BLaER1 treated with 17β-estradiol and CSF1 and Interleukin-3, amounts not matched to agents 10 nM and 100 nM (cell line): ENCODE measurements around the gene TRIM14.
"Not testable (repeated sequence)": the region's sequence is repeated elsewhere in the genome, so short reads cannot be mapped to it uniquely, and the experiment has no call there.

ENCODE experiments used
- H3K27ac ChIP-seq, 11 experiments: shearing (Covaris generic); formaldehyde crosslinking; 2 replicates each; pipeline ENCODE4 v1.8.1; 2022
- H3K27me3 ChIP-seq, 11 experiments: shearing (Covaris generic); formaldehyde crosslinking; 2 replicates each; pipeline ENCODE4 v1.8.1; 2022
- H3K36me3 ChIP-seq, 11 experiments: shearing (Covaris generic); formaldehyde crosslinking; 2 replicates each; pipeline ENCODE4 v1.8.1; 2022
- H3K4me1 ChIP-seq, 10 experiments: shearing (Covaris generic); formaldehyde crosslinking; 2 replicates each; pipeline ENCODE4 v1.8.1; 2022
- H3K4me2 ChIP-seq, 11 experiments: shearing (Covaris generic); formaldehyde crosslinking; 2 replicates each; pipeline ENCODE4 v1.8.1; 2022
- H3K4me3 ChIP-seq, 10 experiments: shearing (Covaris generic); formaldehyde crosslinking; 2 replicates each; pipeline ENCODE4 v1.8.1; 2022
- H3K9ac ChIP-seq, 11 experiments: shearing (Covaris generic); formaldehyde crosslinking; 2 replicates each; pipeline ENCODE4 v1.8.1; 2022
- H3K9me3 ChIP-seq, 11 experiments: shearing (Covaris generic); formaldehyde crosslinking; replicated peaks in 1 of 11; 2 replicates each; pipeline ENCODE4 v1.8.1; 2022
- H4K20me1 ChIP-seq, 11 experiments: shearing (Covaris generic); formaldehyde crosslinking; 2 replicates each; pipeline ENCODE4 v1.8.1; 2022
- Cebpa-rat ChIP-seq, 11 experiments: shearing (Covaris generic); IDR thresholded peaks; 2 replicates each; pipeline ENCODE4 v1.8.1; 2022

Gene TRIM14

GRCh38 chr9:98132806-98133631 lies 14.0 kb upstream of the TRIM14 start:
- H3K9me3 ChIP-seq = no peaks in the 10 kb centered on the region
- H3K27ac ChIP-seq = peak overlapping the region in 1 of 11 experiments; percentile 6; a peak in 1 of 22 replicates
- H3K36me3 ChIP-seq = no peaks in the 10 kb centered on the region; a peak in 1 of 22 replicates
- H3K27me3 ChIP-seq = no peaks in the 10 kb centered on the region
- no peak overlapping the region for H3K9ac ChIP-seq
- H4K20me1 ChIP-seq = no peaks in the 10 kb centered on the region; a peak in 1 of 22 replicates
- no peak for TF ChIP-seq Cebpa-rat (IDR thresholded peaks at IDR 0.05)
- H3K4me2 ChIP-seq = peak overlapping the region in 8 of 11 experiments; percentile 28 to 62 (median 44); a peak in 12 of 22 replicates
- H3K4me1 ChIP-seq = peaks cover 19 to 63% (median 47%) of the 10 kb centered on the region in 10 experiments
- H3K4me3 ChIP-seq = no peak overlapping the region

GRCh38 chr9:98132158-98132557 lies 13.1 kb upstream of the TRIM14 start:
- Histone ChIP-seq H3K4me3 (no peak overlapping the region), H3K27me3 (no peaks in the 10 kb centered on the region), H3K36me3 (no peaks in the 10 kb centered on the region; a peak in 1 of 22 replicates), H3K9ac (no peak overlapping the region), H4K20me1 (no peaks in the 10 kb centered on the region; a peak in 1 of 22 replicates), H3K9me3 (no peaks in the 10 kb centered on the region), H3K27ac (no peak overlapping the region), H3K4me2 (peak overlapping the region in 4 of 11 experiments; percentile 1 to 62 (median 12); a peak in 2 of 22 replicates), H3K4me1 (peaks cover 28 to 64% (median 50%) of the 10 kb centered on the region in 10 experiments)
- TF ChIP-seq Cebpa-rat (IDR thresholded peaks at IDR 0.05) = no peak

DNA sequence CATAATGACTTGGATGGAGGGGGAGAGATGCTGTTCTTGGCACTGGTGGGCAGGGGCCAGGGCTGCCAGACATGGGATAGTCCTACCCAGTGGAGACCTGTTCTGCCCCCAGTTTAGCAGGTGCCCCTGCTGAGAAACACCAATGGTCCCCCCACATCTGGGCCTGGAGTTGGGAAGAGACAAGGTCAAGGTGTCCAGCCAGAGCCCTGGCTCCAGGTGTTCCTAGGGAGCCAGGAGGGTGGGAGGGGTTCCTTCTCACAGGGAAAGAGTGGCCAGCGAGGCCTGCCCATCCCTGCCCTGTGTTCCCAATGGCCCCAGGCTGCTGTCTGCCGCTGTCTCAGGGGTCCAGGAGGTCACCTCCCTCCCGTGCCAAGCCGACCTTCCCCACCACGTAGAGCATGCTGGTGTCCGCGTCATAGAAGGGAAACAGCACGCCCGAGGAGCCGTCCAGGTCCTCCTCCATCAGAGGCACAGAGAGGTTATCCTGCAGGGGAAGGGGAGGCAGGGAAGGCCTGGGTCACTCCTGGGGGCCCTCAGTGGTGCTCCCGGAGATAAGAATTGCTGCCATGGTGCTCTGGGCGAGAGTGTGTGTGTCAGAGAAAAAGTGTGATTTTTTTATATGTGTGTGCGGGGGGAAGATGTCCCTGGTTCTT lies 11.7 kb upstream of the TRIM14 start:
- Histone ChIP-seq H3K27ac (0 out of 22 replicates have a peak overlapping the region, but pooled peaks of 1 of the 11 experiments have one; percentile 72), H3K27me3 (no peaks in the 10 kb centered on the region), H3K4me1 (peaks cover 30 to 64% (median 53%) of the 10 kb centered on the region in 10 experiments), H3K9ac (no peak overlapping the region), H3K4me2 (peak overlapping the region in 3 of 11 experiments; percentile 50 to 57 (median 53); a peak in 2 of 22 replicates), H4K20me1 (no peaks in the 10 kb centered on the region; a peak in 1 of 22 replicates), H3K9me3 (no peaks in the 10 kb centered on the region), H3K36me3 (no peaks in the 10 kb centered on the region; a peak in 1 of 22 replicates), H3K4me3 (no peak overlapping the region)
- TF ChIP-seq Cebpa-rat (IDR thresholded peaks at IDR 0.05) = no peak

DNA sequence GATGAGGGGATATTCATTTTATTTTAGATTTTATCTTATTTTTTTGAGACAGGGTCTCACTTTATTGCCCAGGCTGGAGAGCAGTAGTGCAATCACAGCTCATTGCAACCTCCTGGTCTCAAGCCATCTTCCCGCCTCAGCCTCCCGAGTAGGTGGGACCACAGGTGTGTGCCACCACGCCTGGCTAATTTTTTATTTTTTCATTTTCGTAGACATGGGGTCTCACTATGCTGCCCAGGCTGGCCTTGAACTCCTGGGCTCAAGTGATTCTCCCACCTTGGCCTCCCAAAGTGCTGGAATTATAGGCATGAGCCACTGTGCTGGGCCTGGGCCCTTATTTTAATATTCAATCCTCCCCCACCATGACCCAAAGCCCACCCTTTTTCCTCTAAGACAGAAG lies 11.0 kb upstream of the TRIM14 start:
- Histone ChIP-seq H3K9ac (peak overlapping the region in 4 of 11 experiments; percentile 21 to 47 (median 34); a peak in 3 of 22 replicates), H3K4me2 (peak overlapping the region; percentile 50 to 90 (median 65); a peak in 21 of 22 replicates), H3K27ac (peak overlapping the region in 7 of 11 experiments; percentile 31 to 72 (median 64); a peak in 11 of 22 replicates), H3K4me1 (peaks cover 30 to 70% (median 55%) of the 10 kb centered on the region in 10 experiments)
- H3K9me3 ChIP-seq, H3K27me3 ChIP-seq, H4K20me1 ChIP-seq, H3K36me3 ChIP-seq, H3K4me3 ChIP-seq: not testable (repeated sequence)

DNA sequence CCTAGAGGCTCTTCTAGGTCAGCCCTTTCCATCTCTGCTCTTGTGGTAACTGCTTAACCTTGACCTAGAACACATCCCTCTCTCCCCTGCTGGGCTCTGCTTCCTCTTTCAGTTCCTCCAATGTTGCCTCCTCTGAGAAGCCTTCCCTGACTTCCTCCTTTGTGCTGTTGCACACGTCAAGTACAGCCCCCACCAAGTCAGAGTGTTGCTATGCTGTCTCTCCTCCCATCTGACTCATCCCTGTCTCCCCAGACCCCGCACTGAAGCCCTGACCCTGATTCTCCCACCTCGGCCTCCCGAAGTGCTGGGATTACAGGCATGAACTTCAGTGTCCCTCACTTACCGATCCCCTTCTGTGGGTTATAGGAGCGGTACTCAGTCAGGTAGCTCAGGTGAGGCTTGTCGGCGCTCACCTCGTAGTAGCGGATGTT lies 10.4 kb upstream of the TRIM14 start:
- Histone ChIP-seq H4K20me1 (no peaks in the 10 kb centered on the region; a peak in 1 of 22 replicates), H3K27me3 (no peaks in the 10 kb centered on the region), H3K9me3 (no peaks in the 10 kb centered on the region), H3K9ac (peak overlapping the region in 7 of 11 experiments; percentile 2 to 60 (median 44); a peak in 10 of 22 replicates), H3K4me3 (no peak overlapping the region), H3K36me3 (no peaks in the 10 kb centered on the region), H3K27ac (peak overlapping the region in 10 of 11 experiments; percentile 31 to 72 (median 63); a peak in 17 of 22 replicates), H3K4me2 (peak overlapping the region; percentile 50 to 90 (median 65)), H3K4me1 (peaks cover 30 to 76% (median 59%) of the 10 kb centered on the region in 10 experiments)
- no peak for TF ChIP-seq Cebpa-rat (IDR thresholded peaks at IDR 0.05)

GRCh38 chr9:98128316-98128715 lies 9.3 kb upstream of the TRIM14 start:
- Histone ChIP-seq H3K4me2 (peak overlapping the region in 9 of 11 experiments; percentile 53 to 90 (median 65); a peak in 18 of 22 replicates), H3K27ac (peak overlapping the region in 9 of 11 experiments; percentile 13 to 72 (median 62); a peak in 18 of 22 replicates), H3K36me3 (no peaks in the 10 kb centered on the region), H3K4me3 (no peak overlapping the region; a peak in 1 of 20 replicates), H3K9ac (peak overlapping the region in 7 of 11 experiments; percentile 17 to 60 (median 42); a peak in 9 of 22 replicates), H3K27me3 (no peaks in the 10 kb centered on the region), H3K9me3 (no peaks in the 10 kb centered on the region), H4K20me1 (no peaks in the 10 kb centered on the region; a peak in 1 of 22 replicates), H3K4me1 (peaks cover 31 to 76% (median 61%) of the 10 kb centered on the region in 10 experiments)
- no peak for TF ChIP-seq Cebpa-rat (IDR thresholded peaks at IDR 0.05)

DNA sequence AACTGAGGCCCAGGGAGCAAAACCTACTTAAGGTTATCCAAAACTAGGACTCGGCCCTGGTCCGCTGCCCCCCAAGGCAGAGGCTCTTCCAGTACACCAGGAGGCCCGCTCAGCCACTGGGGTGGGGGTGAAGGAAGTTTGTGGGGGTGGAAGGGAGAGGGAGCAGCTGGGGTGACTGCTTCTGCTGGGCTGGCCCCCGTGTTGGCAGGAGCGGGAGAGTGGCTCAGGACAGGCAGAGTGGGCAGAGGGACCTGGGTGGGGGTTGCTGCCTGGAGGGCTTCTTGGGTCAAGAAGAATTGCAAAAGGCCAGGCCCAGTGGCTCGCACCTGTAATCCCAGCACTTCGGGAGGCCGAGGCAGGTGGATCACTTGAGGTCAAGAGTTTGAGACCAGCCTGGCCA lies 8.2 kb upstream of the TRIM14 start:
- Histone ChIP-seq H4K20me1 (no peaks in the 10 kb centered on the region), H3K27ac (0 out of 22 replicates have a peak overlapping the region, but pooled peaks of 1 of the 11 experiments have one; percentile 4), H3K9ac (no peak overlapping the region), H3K27me3 (no peaks in the 10 kb centered on the region), H3K4me1 (peaks cover 39 to 76% (median 63%) of the 10 kb centered on the region in 10 experiments), H3K4me3 (no peak overlapping the region), H3K9me3 (no peaks in the 10 kb centered on the region), H3K4me2 (peak overlapping the region in 1 of 11 experiments; percentile 15; a peak in 1 of 22 replicates), H3K36me3 (no peaks in the 10 kb centered on the region)
- no peak for TF ChIP-seq Cebpa-rat (IDR thresholded peaks at IDR 0.05)

- Histone ChIP-seq H3K9ac (peak overlapping the region in 3 of 11 experiments; percentile 16 to 54 (median 49); a peak in 4 of 22 replicates), H3K4me2 (peak overlapping the region in 9 of 11 experiments; percentile 37 to 96 (median 67); a peak in 16 of 22 replicates)
- no peak for TF ChIP-seq Cebpa-rat (IDR thresholded peaks at IDR 0.05)
Observed at GRCh38 chr9:98124637-98125426, 5.8 kb upstream of the TRIM14 start.

DNA sequence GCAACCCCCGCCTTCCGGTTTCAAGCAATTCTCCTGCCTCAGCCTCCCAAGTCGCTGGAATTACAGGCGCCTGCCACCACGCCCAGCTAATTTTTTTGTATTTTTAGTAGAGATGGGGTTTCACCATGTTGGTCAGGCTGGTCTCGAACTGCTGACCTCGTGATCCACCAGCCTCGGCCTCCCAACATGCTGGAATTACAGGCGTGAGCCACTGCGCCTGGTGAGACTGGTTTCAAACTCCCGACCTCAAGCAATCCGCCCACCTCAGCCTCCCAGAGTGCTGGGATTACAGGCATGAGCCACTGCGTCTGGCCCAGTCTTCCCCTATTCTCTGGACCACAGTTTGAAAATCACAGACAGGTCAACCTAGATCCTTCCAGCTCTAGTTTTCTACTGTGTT lies 5.1 kb upstream of the TRIM14 start:
- peaks cover 58 to 84% (median 73%) of the 10 kb centered on the region in 10 experiments for H3K4me1 ChIP-seq
- peak overlapping the region in 1 of 11 experiments; percentile 54; a peak in 2 of 22 replicates for H3K9ac ChIP-seq
- H3K9me3 ChIP-seq, H3K4me3 ChIP-seq, H3K27me3 ChIP-seq, H4K20me1 ChIP-seq, H3K36me3 ChIP-seq, H3K27ac ChIP-seq: not testable (repeated sequence)
- H3K4me2 ChIP-seq = peak overlapping the region in 9 of 11 experiments; percentile 37 to 96 (median 67); a peak in 15 of 22 replicates

More at GRCh38 chr9:98124637-98125426, 5.8 kb upstream of the TRIM14 start:
- Histone ChIP-seq H3K27ac (peak overlapping the region in 1 of 11 experiments; percentile 10; a peak in 4 of 22 replicates), H3K36me3 (no peaks in the 10 kb centered on the region), H3K4me3 (no peak overlapping the region), H3K27me3 (no peaks in the 10 kb centered on the region), H4K20me1 (no peaks in the 10 kb centered on the region), H3K9me3 (no peaks in the 10 kb centered on the region), H3K4me1 (peaks cover 58 to 85% (median 73%) of the 10 kb centered on the region in 10 experiments)
